ENCODE results near the gene NHP2.

The NHP2 gene

DNA sequence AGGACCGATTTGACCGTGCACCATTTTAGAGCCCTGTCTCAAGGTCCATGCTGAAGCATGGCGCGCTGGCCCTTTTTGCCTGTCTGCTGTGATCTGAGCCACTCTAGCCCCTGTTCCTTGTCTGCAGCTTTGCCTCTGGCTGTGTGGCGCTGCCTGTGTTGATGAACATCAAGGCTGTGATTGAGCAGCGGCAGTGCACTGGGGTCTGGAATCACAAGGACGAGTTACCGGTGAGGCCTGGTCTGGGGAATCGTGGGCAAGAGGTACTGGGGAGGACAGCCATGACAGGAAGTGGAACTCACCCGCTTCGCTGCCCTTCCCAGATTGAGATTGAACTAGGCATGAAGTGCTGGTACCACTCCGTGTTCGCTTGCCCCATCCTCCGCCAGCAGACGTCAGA lies 6.3 kb downstream of the NHP2 start:
- no peak for DNase-seq (ENCODE audit: low read depth)
- no peak overlapping the region for H3K4me3 ChIP-seq (ENCODE audit: control insufficient read depth, low read depth, low read length)
- TF ChIP-seq, protein P1, sequence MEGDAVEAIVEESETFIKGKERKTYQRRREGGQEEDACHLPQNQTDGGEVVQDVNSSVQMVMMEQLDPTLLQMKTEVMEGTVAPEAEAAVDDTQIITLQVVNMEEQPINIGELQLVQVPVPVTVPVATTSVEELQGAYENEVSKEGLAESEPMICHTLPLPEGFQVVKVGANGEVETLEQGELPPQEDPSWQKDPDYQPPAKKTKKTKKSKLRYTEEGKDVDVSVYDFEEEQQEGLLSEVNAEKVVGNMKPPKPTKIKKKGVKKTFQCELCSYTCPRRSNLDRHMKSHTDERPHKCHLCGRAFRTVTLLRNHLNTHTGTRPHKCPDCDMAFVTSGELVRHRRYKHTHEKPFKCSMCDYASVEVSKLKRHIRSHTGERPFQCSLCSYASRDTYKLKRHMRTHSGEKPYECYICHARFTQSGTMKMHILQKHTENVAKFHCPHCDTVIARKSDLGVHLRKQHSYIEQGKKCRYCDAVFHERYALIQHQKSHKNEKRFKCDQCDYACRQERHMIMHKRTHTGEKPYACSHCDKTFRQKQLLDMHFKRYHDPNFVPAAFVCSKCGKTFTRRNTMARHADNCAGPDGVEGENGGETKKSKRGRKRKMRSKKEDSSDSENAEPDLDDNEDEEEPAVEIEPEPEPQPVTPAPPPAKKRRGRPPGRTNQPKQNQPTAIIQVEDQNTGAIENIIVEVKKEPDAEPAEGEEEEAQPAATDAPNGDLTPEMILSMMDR (IDR thresholded peaks at IDR 0.05; ENCODE audit: control insufficient read depth, insufficient read depth, low read depth, low read length, missing control alignments), result no peak

DNA sequence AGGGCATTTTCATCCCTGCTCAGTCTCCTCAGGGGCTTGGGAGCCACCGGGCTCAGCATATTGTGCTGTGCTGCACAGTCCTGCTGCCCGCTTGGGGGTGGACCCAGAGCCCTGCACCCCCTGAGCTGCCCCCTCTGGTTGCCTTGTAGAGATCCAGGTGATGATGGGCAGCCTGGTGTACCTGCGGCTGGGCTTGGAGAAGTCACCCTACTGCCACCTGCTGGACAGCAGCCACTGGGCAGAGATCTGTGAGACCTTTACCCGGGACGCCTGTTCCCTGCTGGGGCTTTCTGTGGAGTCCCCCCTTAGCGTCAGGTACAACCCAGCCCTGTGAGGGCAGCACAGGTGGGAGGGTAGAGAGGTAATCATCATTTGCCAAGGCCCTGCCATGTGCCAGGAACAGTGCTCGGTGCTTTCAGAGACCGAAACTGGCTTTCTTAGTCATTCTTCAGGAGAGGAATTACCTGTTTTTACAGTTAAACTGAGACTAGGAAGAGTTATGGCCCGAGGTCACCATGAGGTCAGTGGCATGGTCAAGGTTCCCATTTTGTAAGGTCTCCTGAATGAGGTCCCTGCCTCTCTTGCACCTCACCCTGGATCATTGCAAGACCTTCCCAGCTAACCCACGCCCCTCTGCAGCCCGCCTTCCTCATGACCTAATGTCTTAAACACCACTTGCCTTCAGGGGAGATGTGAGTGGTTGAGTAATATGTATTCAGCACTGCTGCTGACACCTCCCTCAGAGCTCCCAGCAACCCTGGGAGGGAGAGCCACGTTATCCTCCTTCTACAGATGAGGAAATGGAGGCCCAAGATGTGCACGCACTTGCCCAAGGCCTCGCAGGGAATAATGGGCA lies 7.5 kb downstream of the NHP2 start:
- TF ChIP-seq, protein P1 (IDR thresholded peaks at IDR 0.05; ENCODE audit: control insufficient read depth, insufficient read depth, low read depth, low read length, missing control alignments), result peak; percentile 77
- no peak for DNase-seq (ENCODE audit: low read depth)
- no peak overlapping the region for H3K4me3 ChIP-seq (ENCODE audit: control insufficient read depth, low read depth, low read length)

DNA sequence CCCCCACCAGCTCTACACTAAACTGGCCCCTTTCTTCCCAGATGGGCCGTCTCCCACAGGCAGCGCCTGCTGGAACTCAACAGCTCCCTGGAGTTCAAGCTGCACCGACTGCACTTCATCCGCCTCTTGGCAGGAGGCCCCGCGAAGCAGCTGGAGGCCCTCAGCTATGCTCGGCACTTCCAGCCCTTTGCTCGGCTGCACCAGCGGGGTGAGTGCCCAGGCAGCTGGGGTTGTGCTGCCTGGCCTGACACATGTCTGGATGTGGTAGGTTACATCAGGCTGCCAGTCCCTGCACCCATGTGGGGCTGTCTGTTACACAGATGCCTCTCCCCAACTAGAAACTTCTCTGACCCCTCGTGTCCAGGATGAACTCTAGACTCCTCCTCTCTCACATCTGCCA lies 9.8 kb downstream of the NHP2 start:
- TF ChIP-seq, protein P1 (IDR thresholded peaks at IDR 0.05; ENCODE audit: control insufficient read depth, insufficient read depth, low read depth, low read length, missing control alignments), result no peak
- no peak overlapping the region for H3K4me3 ChIP-seq (ENCODE audit: control insufficient read depth, low read depth, low read length)
- DNase-seq (ENCODE audit: low read depth), result no peak

DNA sequence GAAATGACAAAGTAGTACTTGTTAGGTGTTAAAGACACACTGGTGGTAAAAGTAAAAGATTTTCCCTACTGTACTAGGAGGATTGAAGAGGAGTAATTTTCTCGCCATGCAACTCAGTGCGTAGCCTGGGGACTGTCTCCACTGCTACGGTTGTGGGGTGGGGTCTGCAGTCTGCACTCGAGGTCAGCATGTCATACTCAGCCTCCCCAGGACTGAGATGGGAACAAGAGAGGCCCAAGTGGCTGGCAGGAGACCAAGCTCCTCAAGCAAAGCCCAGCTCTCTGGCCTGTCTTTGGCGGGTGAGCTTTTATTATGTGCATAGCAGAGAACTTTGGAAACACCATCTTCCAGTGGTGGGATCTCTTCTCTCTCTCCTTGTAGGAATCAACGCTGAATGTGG lies 10.4 kb downstream of the NHP2 start:
- TF ChIP-seq, protein P1 (IDR thresholded peaks at IDR 0.05; ENCODE audit: control insufficient read depth, insufficient read depth, low read depth, low read length, missing control alignments), result no peak
- no peak overlapping the region for H3K4me3 ChIP-seq (ENCODE audit: control insufficient read depth, low read depth, low read length)
- no peak for DNase-seq (ENCODE audit: low read depth)

DNA sequence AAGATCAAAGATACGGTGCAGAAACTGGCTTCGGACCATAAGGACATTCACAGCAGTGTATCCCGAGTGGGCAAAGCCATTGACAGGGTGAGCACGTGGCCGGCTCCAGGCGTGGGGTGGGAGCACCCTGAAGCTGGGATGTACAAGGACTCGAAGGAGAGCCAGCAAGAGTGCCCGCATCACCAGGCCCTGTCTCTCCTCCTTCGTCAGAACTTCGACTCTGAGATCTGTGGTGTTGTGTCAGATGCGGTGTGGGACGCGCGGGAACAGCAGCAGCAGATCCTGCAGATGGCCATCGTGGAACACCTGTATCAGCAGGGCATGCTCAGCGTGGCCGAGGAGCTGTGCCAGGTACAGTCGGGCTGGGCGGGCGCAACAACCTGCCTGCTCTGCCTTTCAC lies 11.0 kb downstream of the NHP2 start:
- TF ChIP-seq, protein P1 (IDR thresholded peaks at IDR 0.05; ENCODE audit: control insufficient read depth, insufficient read depth, low read depth, low read length, missing control alignments), result no peak
- no peak for DNase-seq (ENCODE audit: low read depth)
- no peak overlapping the region for H3K4me3 ChIP-seq (ENCODE audit: control insufficient read depth, low read depth, low read length)

DNA sequence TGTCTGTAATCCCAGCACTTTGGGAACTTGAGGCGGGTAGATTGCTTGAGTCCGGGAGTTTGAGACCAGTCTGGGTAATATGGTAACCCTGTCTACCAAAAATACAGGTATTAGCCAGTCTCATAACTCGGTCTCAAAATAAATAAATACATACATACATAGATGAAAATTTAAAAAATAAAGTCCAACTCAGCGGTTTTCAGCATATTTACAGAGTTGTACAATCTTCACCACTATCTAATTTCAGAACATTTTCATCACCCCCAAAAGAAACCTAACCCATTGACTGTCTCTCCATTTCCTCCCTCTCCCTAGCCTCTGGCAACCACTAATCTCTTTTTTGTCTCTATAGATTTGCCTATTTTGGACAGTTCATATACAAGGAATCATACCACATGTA lies 12.1 kb downstream of the NHP2 start:
- TF ChIP-seq, protein P1 (IDR thresholded peaks at IDR 0.05; ENCODE audit: control insufficient read depth, insufficient read depth, low read depth, low read length, missing control alignments), result no peak
- no peak overlapping the region for H3K4me3 ChIP-seq (ENCODE audit: control insufficient read depth, low read depth, low read length)
- no peak for DNase-seq (ENCODE audit: low read depth)
